GM12892 (cell line): ENCODE measurements around the gene SLC15A1.

Experiments used
- POLR2A ChIP-seq: IDR thresholded peaks from 2 replicates; pipeline ENCODE4 v1.6.1; 2011; ENCODE audit warnings: low read depth, low read length, control low read depth
- POLR2AphosphoS5 ChIP-seq: IDR thresholded peaks from 2 replicates; pipeline ENCODE4 v1.6.1; 2011; ENCODE audit warnings: low read depth, low read length, control low read depth
- TAF1 ChIP-seq: IDR thresholded peaks from 2 replicates; pipeline ENCODE4 v1.6.1; 2011; ENCODE audit warnings: low read depth, mild to moderate bottlenecking, control low read depth, low read length, borderline replicate concordance

- TF ChIP-seq TAF1 (no peak), POLR2AphosphoS5 (no peak), POLR2A (no peak)
Measured at GRCh38 chr13:98688373-98688772, 64.1 kb downstream of the SLC15A1 start.
